Naive thymus-derived CD4-positive, alpha-beta T cell (primary cell): ENCODE results near the gene UPP2. TPM values are rescaled to one million over a fixed set of nuclear protein-coding genes. Genes with fewer than 3 reads are reported as not detected.

Experiments
- ATAC-seq: fragments of 150-1000 bp; cut with Tn5 transposase; 2 replicates; pipeline ENCODE4 v1.10.0; 2021; ENCODE audit warnings: mild to moderate bottlenecking, moderate library complexity
- CTCF ChIA-PET: fragments of 350-600 bp; sonication (Branson Sonifier 250); formaldehyde crosslinking; loops from one replicate; lab custom pipeline; 2021; ENCODE audit warnings: antibody characterized with exemption; lab: Charles Lee
- POLR2A ChIA-PET: fragments of 350-600 bp; sonication (Branson Sonifier 250); formaldehyde crosslinking; loops from one replicate; lab custom pipeline; 2021; ENCODE audit warnings: antibody characterized with exemption, inconsistent platforms; lab: Charles Lee
- DNase-seq, 9 donors: peaks; one replicate each; pipeline versions ENCODE4 v3.0.0 to v3.0.0-alpha.2; 2020 to 2022; ENCODE audit warnings: mixed read lengths in 1 of 9
- H3K27ac ChIP-seq: one replicate; pipeline ENCODE4 v1.7.0; 2013; ENCODE audit warnings: mild to moderate bottlenecking, low read depth, low read length, moderate library complexity
- H3K27me3 ChIP-seq, 2 donors: one replicate each; pipeline ENCODE4 v1.7.0; 2013; ENCODE audit warnings: low read length in 2 of 2, mild to moderate bottlenecking in 2 of 2, moderate library complexity in 2 of 2; ENCODE audit not compliant: control insufficient read depth in 2 of 2, insufficient read depth in 2 of 2
- H3K36me3 ChIP-seq, 3 experiments: 1 replicate in 2 of 3; 2 replicates in 1 of 3; pipeline ENCODE4 v1.7.0; 2013; ENCODE audit warnings: low read length in 3 of 3, mild to moderate bottlenecking in 3 of 3, moderate library complexity in 1 of 3; ENCODE audit not compliant: insufficient read depth in 3 of 3, control insufficient read depth in 2 of 3
- H3K4me1 ChIP-seq, 2 donors: one replicate each; pipeline ENCODE4 v1.7.0; 2013; ENCODE audit warnings: low read length in 2 of 2, mild to moderate bottlenecking in 2 of 2, moderate library complexity in 1 of 2; ENCODE audit not compliant: control insufficient read depth in 2 of 2, insufficient read depth in 2 of 2
- H3K4me3 ChIP-seq: 2 replicates; pipeline ENCODE4 v1.7.0; 2013; ENCODE audit warnings: mild to moderate bottlenecking, low read length
- H3K9me3 ChIP-seq, 3 experiments: 1 replicate in 2 of 3; 2 replicates in 1 of 3; pipeline ENCODE4 v1.7.0; 2013; ENCODE audit warnings: low read length in 3 of 3; ENCODE audit not compliant: control insufficient read depth in 2 of 3
- H3K27ac Mint-ChIP-seq, 9 donors: one replicate each; pipeline ENCODE4 v1.8.0; 2020 to 2022; ENCODE audit warnings: mixed read lengths in 9 of 9, mild to moderate bottlenecking in 8 of 9, moderate library complexity in 5 of 9, inconsistent platforms in 2 of 9
- H3K27me3 Mint-ChIP-seq, 5 donors: one replicate each; pipeline ENCODE4 v1.8.0; 2021 to 2022; ENCODE audit warnings: mixed read lengths in 5 of 5, mild to moderate bottlenecking in 1 of 5
- H3K36me3 Mint-ChIP-seq, 5 donors: one replicate each; pipeline ENCODE4 v1.8.0; 2020 to 2022; ENCODE audit warnings: mixed read lengths in 5 of 5, mild to moderate bottlenecking in 3 of 5, inconsistent platforms in 1 of 5
- H3K4me1 Mint-ChIP-seq, 7 donors: one replicate each; pipeline ENCODE4 v1.8.0; 2020 to 2022; ENCODE audit warnings: mixed read lengths in 7 of 7, mild to moderate bottlenecking in 3 of 7, inconsistent platforms in 1 of 7
- H3K4me3 Mint-ChIP-seq, 10 donors: one replicate each; pipeline ENCODE4 v1.8.0; 2020 to 2022; ENCODE audit warnings: mild to moderate bottlenecking in 10 of 10, mixed read lengths in 10 of 10, moderate library complexity in 6 of 10, inconsistent platforms in 2 of 10
- H3K9me3 Mint-ChIP-seq, 11 donors: one replicate each; pipeline ENCODE4 v1.8.0; 2020 to 2022; ENCODE audit warnings: mixed read lengths in 11 of 11, mild to moderate bottlenecking in 4 of 11, inconsistent platforms in 1 of 11, moderate library complexity in 1 of 11
- intact Hi-C, 2 donors: fragments of 100-400 bp; cut with micrococcal nuclease; formaldehyde crosslinking; loops; one replicate each; pipeline ENCODE4 v1.15.1; 2023
- polyA plus RNA-seq, 2 donors: library from polyadenylated mRNA; unstranded; fragments of 300-500 nt; fragmentation: Illumina TruSeq; gene quantifications; one replicate each; pipeline ENCODE4 v1.2.3, GENCODE V29; 2021
- total RNA-seq, 6 experiments: library from RNA in 5 of 6; stranded (reverse) in 5 of 6; gene quantifications; 1 replicate in 5 of 6; 2 replicates in 1 of 6; pipeline ENCODE4 v1.2.3 and lab custom pipeline; 2021 to 2026

UPP2 gene
- total and polyA plus RNA-seq, 7 experiments from 2014 or later: not detected

DNA sequence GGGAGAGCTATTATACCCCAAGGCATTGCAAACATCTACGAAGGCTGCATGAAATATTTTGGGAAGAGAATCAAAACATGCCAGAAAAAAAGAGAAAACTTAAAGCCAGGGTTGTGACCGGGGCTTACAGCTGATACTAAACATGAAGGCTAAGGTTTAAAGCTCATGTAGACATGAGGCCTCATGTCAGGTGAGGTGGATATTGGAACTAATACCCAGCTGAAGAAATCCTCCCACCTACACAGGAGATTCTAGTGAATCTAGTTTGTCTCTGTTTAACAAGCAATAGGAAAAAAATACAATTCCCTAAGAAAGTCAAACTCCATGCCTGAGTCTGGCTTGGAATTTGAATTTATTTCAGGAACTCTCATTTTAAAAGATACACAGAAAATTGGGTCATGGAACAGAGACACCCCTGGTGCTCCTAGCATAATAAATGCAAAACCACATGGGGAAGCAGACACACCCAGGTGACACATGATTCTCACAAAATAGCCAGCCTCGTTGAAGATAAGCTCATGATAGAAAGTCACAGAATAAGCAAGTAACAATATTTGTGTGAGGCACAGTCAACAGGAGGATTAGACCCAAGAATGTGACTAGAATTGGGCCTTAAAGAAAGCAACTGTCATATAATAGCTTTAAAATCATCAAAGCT, 42.2 kb downstream of the UPP2 start:
- Mint-ChIP-seq H3K27me3 (peaks cover 15 to 56% (median 30%) of the 10 kb centered on the region in 5 donors), H3K27ac (no peak overlapping the region), H3K4me1 (no peaks in the 10 kb centered on the region), H3K9me3 (peaks cover 0 to 26% (median 14%) of the 10 kb centered on the region in 11 donors), H3K4me3 (no peak overlapping the region), H3K36me3 (peaks cover 0 to 9% (median 0%) of the 10 kb centered on the region in 5 donors)
- ChIA-PET CTCF (no interaction called here), POLR2A (no interaction called here)
- H3K27ac ChIP-seq: no peak overlapping the region
- ATAC-seq (no peak), DNase-seq (no peak)
- no peak overlapping the region for H3K4me3 ChIP-seq
- no peaks in the 10 kb centered on the region for H3K27me3 ChIP-seq
- H3K36me3 ChIP-seq: no peaks in the 10 kb centered on the region
- intact Hi-C loops: no loop called here
- no peaks in the 10 kb centered on the region for H3K9me3 ChIP-seq
- no peaks in the 10 kb centered on the region for H3K4me1 ChIP-seq

GRCh38 chr2:158144914-158145625, 43.4 kb downstream of the UPP2 start:
- Mint-ChIP-seq H3K4me3 (no peak overlapping the region), H3K9me3 (peaks cover 0 to 26% (median 14%) of the 10 kb centered on the region in 11 donors), H3K27ac (no peak overlapping the region), H3K4me1 (no peaks in the 10 kb centered on the region), H3K27me3 (peaks cover 24 to 58% (median 30%) of the 10 kb centered on the region in 5 donors), H3K36me3 (peaks cover 0 to 9% (median 0%) of the 10 kb centered on the region in 5 donors)
- Histone ChIP-seq H3K9me3 (no peaks in the 10 kb centered on the region), H3K4me1 (no peaks in the 10 kb centered on the region), H3K36me3 (no peaks in the 10 kb centered on the region), H3K4me3 (no peak overlapping the region), H3K27ac (no peak overlapping the region), H3K27me3 (no peaks in the 10 kb centered on the region)
- CTCF ChIA-PET: no interaction called here
- POLR2A ChIA-PET: no interaction called here
- intact Hi-C loops: no loop called here
- DNase-seq (no peak), ATAC-seq (no peak)

DNA sequence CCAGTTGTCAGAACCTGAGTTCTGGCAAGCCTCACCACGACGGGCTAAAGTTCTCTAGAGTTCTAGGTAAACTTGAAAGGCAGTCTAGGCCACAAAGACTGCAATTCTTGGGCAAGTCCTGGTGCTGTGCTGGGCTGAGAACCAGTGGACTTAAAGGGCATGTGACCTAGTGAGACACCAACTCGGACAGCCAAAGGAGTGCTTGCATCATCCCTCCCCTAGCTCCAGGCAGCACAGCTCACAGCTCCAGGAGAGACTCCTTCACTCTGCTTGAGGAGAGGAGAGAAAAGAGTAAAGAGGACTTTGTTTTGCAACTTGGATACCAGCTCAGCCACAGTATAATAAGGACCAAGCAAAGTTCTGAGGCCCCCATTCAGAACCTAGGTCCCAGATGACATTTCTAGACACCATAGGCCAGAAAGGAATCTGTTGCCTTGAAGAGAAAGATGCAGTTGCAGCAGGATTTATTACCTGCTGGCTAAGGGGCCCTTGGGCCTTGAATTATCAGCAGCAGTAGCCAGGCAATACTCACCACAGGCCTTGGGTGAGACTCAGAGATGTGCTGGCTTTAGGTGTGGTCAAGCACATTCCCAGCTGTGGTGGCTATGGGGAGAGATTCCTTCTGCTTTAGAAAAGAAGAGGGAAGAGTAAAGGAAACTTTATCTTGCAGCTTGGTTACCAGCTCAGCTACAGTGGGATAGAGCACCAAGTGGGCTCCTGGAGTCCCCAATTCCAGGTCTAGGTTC, 51.8 kb downstream of the UPP2 start:
- ATAC-seq: no peak
- Mint-ChIP-seq H3K4me1 (no peaks in the 10 kb centered on the region), H3K4me3 (no peak overlapping the region), H3K36me3 (no peaks in the 10 kb centered on the region), H3K27ac (no peak overlapping the region), H3K27me3 (peaks cover 0 to 18% (median 14%) of the 10 kb centered on the region in 5 donors), H3K9me3 (peaks cover 0 to 26% (median 4%) of the 10 kb centered on the region in 11 donors)
- no peaks in the 10 kb centered on the region for H3K27me3 ChIP-seq
- no peak overlapping the region for H3K27ac ChIP-seq
- no peak overlapping the region for H3K4me3 ChIP-seq
- H3K36me3 ChIP-seq: no peaks in the 10 kb centered on the region
- intact Hi-C loops: no loop called here
- no peaks in the 10 kb centered on the region for H3K9me3 ChIP-seq
- H3K4me1 ChIP-seq: no peaks in the 10 kb centered on the region
- DNase-seq: no peak
- CTCF ChIA-PET: no interaction called here
- POLR2A ChIA-PET: no interaction called here

- Histone ChIP-seq H3K36me3 (no peaks in the 10 kb centered on the region), H3K27ac (no peak overlapping the region), H3K4me1 (no peaks in the 10 kb centered on the region), H3K27me3 (no peaks in the 10 kb centered on the region), H3K4me3 (no peak overlapping the region), H3K9me3 (no peaks in the 10 kb centered on the region)
- H3K27me3 Mint-ChIP-seq: peaks cover 5 to 17% (median 13%) of the 10 kb centered on the region in 5 donors
- no peak overlapping the region for H3K4me3 Mint-ChIP-seq
- ChIA-PET CTCF (no interaction called here), POLR2A (no interaction called here)
- intact Hi-C loops: no loop called here
- no peak for DNase-seq
- peaks cover 0 to 26% (median 4%) of the 10 kb centered on the region in 11 donors for H3K9me3 Mint-ChIP-seq
- no peaks in the 10 kb centered on the region for H3K36me3 Mint-ChIP-seq
- no peaks in the 10 kb centered on the region for H3K4me1 Mint-ChIP-seq
- no peak for ATAC-seq
- H3K27ac Mint-ChIP-seq: no peak overlapping the region
Measured at GRCh38 chr2:158154596-158154995, 52.9 kb downstream of the UPP2 start.

- peaks cover 21 to 39% (median 28%) of the 10 kb centered on the region in 5 donors for H3K27me3 Mint-ChIP-seq
- H3K4me1 Mint-ChIP-seq: no peaks in the 10 kb centered on the region
- no peaks in the 10 kb centered on the region for H3K9me3 Mint-ChIP-seq
- ChIA-PET CTCF (interaction anchor here (0.6 kb wide), 1 partner anchor 515 kb away, joined by 5 read pairs; no protein-coding TSS in a partner anchor), POLR2A (no interaction called here)
- no peaks in the 10 kb centered on the region for H3K4me1 ChIP-seq
- intact Hi-C loops: loop anchor here in 1 of 2 donors (10.0 kb wide), 1 partner anchor 442 kb away; no protein-coding TSS in a partner anchor
- no peaks in the 10 kb centered on the region for H3K36me3 Mint-ChIP-seq
- DNase-seq (no peak), ATAC-seq (no peak)
- H3K27me3 ChIP-seq: no peaks in the 10 kb centered on the region
- no peaks in the 10 kb centered on the region for H3K36me3 ChIP-seq
- H3K9me3 ChIP-seq: no peaks in the 10 kb centered on the region
- no peak overlapping the region for H3K27ac ChIP-seq
- H3K4me3 ChIP-seq: no peak overlapping the region
- H3K27ac Mint-ChIP-seq: no peak overlapping the region
- no peak overlapping the region for H3K4me3 Mint-ChIP-seq
Measured at GRCh38 chr2:158172719-158173118, 71.0 kb downstream of the UPP2 start.

GRCh38 chr2:158174495-158174894, 72.8 kb downstream of the UPP2 start:
- no peaks in the 10 kb centered on the region for H3K36me3 Mint-ChIP-seq
- Histone ChIP-seq H3K4me3 (no peak overlapping the region), H3K4me1 (no peaks in the 10 kb centered on the region), H3K27me3 (no peaks in the 10 kb centered on the region), H3K27ac (no peak overlapping the region), H3K9me3 (no peaks in the 10 kb centered on the region), H3K36me3 (no peaks in the 10 kb centered on the region)
- DNase-seq: no peak
- peak; percentile 65 for ATAC-seq
- peaks cover 27 to 42% (median 33%) of the 10 kb centered on the region in 5 donors for H3K27me3 Mint-ChIP-seq
- H3K4me3 Mint-ChIP-seq: no peak overlapping the region
- intact Hi-C loops: loop anchor here in 1 of 2 donors (10.0 kb wide), 1 partner anchor 440 kb away; no protein-coding TSS in a partner anchor
- no peaks in the 10 kb centered on the region for H3K4me1 Mint-ChIP-seq
- H3K27ac Mint-ChIP-seq: no peak overlapping the region
- POLR2A ChIA-PET: no interaction called here
- no peaks in the 10 kb centered on the region for H3K9me3 Mint-ChIP-seq
- CTCF ChIA-PET: interaction anchor here (1.7 kb wide), 1 partner anchor 579 kb away, joined by 4 read pairs; no protein-coding TSS in a partner anchor
